K562 (cell line): ENCODE data around the gene MGST3. TPM values are rescaled to one million over a fixed set of nuclear protein-coding genes. Genes with fewer than 3 reads are reported as not detected.

Experiments used
- BRD9 ChIP-seq: fragments of 450-650 bp; IDR thresholded peaks from 2 replicates; pipeline ENCODE4 v1.6.1; 2018; ENCODE audit warnings: low read depth; ENCODE audit not compliant: partially characterized antibody
- CHD1 ChIP-seq: fragments of 200-600 bp; sonication (generic); IDR thresholded peaks from one replicate; pipeline ENCODE4 v1.6.1; 2012; ENCODE audit warnings: mild to moderate bottlenecking, moderate library complexity, low read length, inconsistent platforms
- COPS2 ChIP-seq: fragments of 450-650 bp; conservative IDR thresholded peaks from 2 replicates; pipeline ENCODE4 v1.6.1; 2016; ENCODE audit warnings: mild to moderate bottlenecking, moderate library complexity
- ETV6 ChIP-seq, 3 experiments: fragments of 150-350 bp in 1 of 3; sonication (generic) in 1 of 3; formaldehyde crosslinking in 1 of 3; IDR thresholded peaks; 2 replicates each; pipeline versions ENCODE4 v1.6.1 to v1.8.0; 2014 to 2022; ENCODE audit warnings: borderline replicate concordance in 2 of 3, low read depth in 2 of 3, antibody characterized with exemption in 1 of 3, low read length in 1 of 3, mild to moderate bottlenecking in 1 of 3, missing genetic modification reagents in 1 of 3
- FOXJ3 ChIP-seq: sonication (generic); formaldehyde crosslinking; IDR thresholded peaks from 2 replicates; pipeline ENCODE4 v1.4.0; 2020; ENCODE audit warnings: mild to moderate bottlenecking, missing genetic modification reagents
- GATAD2A ChIP-seq: fragments of 450-650 bp; IDR thresholded peaks from 2 replicates; pipeline ENCODE4 v1.6.1; 2017
- GTF2E2 ChIP-seq: fragments of 200-800 bp; sonication (Bioruptor generic); IDR thresholded peaks from 2 replicates; pipeline ENCODE4 v1.6.1; 2016; ENCODE audit warnings: missing genetic modification characterization, missing compliant biosample characterization
- HIVEP1 ChIP-seq: fragments of 250-450 bp; sonication (Bioruptor Pico); IDR thresholded peaks from 2 replicates; pipeline ENCODE4 v1.4.0; 2020; ENCODE audit warnings: mild to moderate bottlenecking
- HMG20B ChIP-seq: fragments of 250-450 bp; sonication (Bioruptor Pico); IDR thresholded peaks from 2 replicates; pipeline ENCODE4 v1.5.0; 2021; ENCODE audit warnings: mild to moderate bottlenecking
- NFE2L1 ChIP-seq: fragments of 450-650 bp; IDR thresholded peaks from 2 replicates; pipeline ENCODE4 v1.6.1; 2016; ENCODE audit warnings: missing genetic modification characterization, low read depth, mild to moderate bottlenecking, missing compliant biosample characterization, moderate library complexity, borderline replicate concordance
- NR2F6 ChIP-seq: fragments of 450-650 bp; formaldehyde crosslinking; IDR thresholded peaks from 2 replicates; pipeline ENCODE4 v1.4.0; 2020; ENCODE audit warnings: mild to moderate bottlenecking
- PCBP2 ChIP-seq: fragments of 200-400 bp; formaldehyde crosslinking; IDR thresholded peaks from 2 replicates; pipeline ENCODE4 v1.6.1; 2018; ENCODE audit warnings: low read length, low read depth, mild to moderate bottlenecking, moderate library complexity; ENCODE audit not compliant: poor library complexity, severe bottlenecking
- RBBP5 ChIP-seq: fragments of 200-600 bp; sonication (generic); IDR thresholded peaks from 2 replicates; pipeline ENCODE4 v1.6.1; 2012; ENCODE audit warnings: borderline replicate concordance, mild to moderate bottlenecking, low read length, control low read depth, inconsistent platforms; ENCODE audit not compliant: insufficient read depth, poor library complexity, severe bottlenecking
- RFX1 ChIP-seq: fragments of 450-650 bp; IDR thresholded peaks from 2 replicates; pipeline ENCODE4 v1.6.1; 2016; ENCODE audit warnings: mild to moderate bottlenecking, moderate library complexity
- SAP30 ChIP-seq: fragments of 200-600 bp; sonication (generic); IDR thresholded peaks from 2 replicates; pipeline ENCODE4 v1.6.1; 2012; ENCODE audit warnings: borderline replicate concordance, low read depth, mild to moderate bottlenecking, moderate library complexity, low read length, control low read depth, inconsistent platforms; ENCODE audit not compliant: insufficient read depth, poor library complexity, severe bottlenecking
- SMAD2 ChIP-seq: fragments of 150-350 bp; IDR thresholded peaks from 2 replicates; pipeline ENCODE4 v1.6.1; 2014; ENCODE audit warnings: low read depth, mild to moderate bottlenecking, low read length
- SRSF7 ChIP-seq: fragments of 200-400 bp; formaldehyde crosslinking; optimal IDR thresholded peaks from 2 replicates; pipeline ENCODE3; 2017; ENCODE audit warnings: mild to moderate bottlenecking, low read depth, low read length
- STAT5A ChIP-seq: IDR thresholded peaks from 2 replicates; pipeline ENCODE4 v1.6.1; 2012; ENCODE audit warnings: low read length, inconsistent platforms, borderline replicate concordance
- U2AF1 ChIP-seq: fragments of 200-400 bp; formaldehyde crosslinking; optimal IDR thresholded peaks from 2 replicates; pipeline ENCODE3; 2017; ENCODE audit warnings: mild to moderate bottlenecking, low read depth, low read length, moderate library complexity
- ZNF217 ChIP-seq: sonication (generic); formaldehyde crosslinking; IDR thresholded peaks from 2 replicates; pipeline ENCODE4 v1.8.0; 2022; ENCODE audit warnings: mild to moderate bottlenecking, missing genetic modification reagents
- ZNF3 ChIP-seq: fragments of 250-450 bp; sonication (Bioruptor Pico); IDR thresholded peaks from 2 replicates; pipeline ENCODE4 v1.5.0; 2021; ENCODE audit warnings: mild to moderate bottlenecking, moderate library complexity
- ZNF311 ChIP-seq: fragments of 250-450 bp; sonication (Bioruptor Pico); IDR thresholded peaks from 2 replicates; pipeline ENCODE4 v1.4.0; 2020; ENCODE audit warnings: mild to moderate bottlenecking, moderate library complexity
- ZNF316 ChIP-seq: fragments of 450-650 bp; IDR thresholded peaks from 2 replicates; pipeline ENCODE4 v1.6.1; 2016
- ZNF583 ChIP-seq: fragments of 250-450 bp; sonication (Bioruptor Pico); IDR thresholded peaks from 2 replicates; pipeline ENCODE4 v1.4.0; 2020
- polyA plus RNA-seq, 8 experiments: library from polyadenylated mRNA; depleted of rRNA in 4 of 8; stranded (reverse) in 5 of 8; unstranded in 3 of 8; fragments of >200 nt; fragmentation: Nextera tagmentation in 2 of 8; fragmentation: Illumina TruSeq in 1 of 8; extraction: Ambion mirVana in 2 of 8; extraction: Trizol in 1 of 8; gene quantifications; 2 replicates each; pipeline versions ENCODE4 v1.2.1 to v1.2.3, GENCODE V29; 2011 to 2014; ENCODE audit warnings: inconsistent platforms in 1 of 8, missing spikeins in 1 of 8
- total RNA-seq, 7 experiments: library from RNA; depleted of rRNA in 6 of 7; stranded (reverse); fragments of >200 nt in 6 of 7; fragmentation: Illumina TruSeq in 2 of 7; extraction: Trizol in 2 of 7; gene quantifications; 2 replicates each; pipeline versions ENCODE4 v1.2.1 to v1.2.3, GENCODE V29; 2011 to 2021; ENCODE audit warnings: low replicate concordance in 1 of 7
- TF ChIP-seq, protein P1 (sequence below): fragments of 200-800 bp; sonication (Bioruptor generic); IDR thresholded peaks from 2 replicates; pipeline ENCODE4 v1.6.1; 2017; ENCODE audit warnings: missing genetic modification characterization, missing compliant biosample characterization
- TF ChIP-seq, protein P2 (sequence below): fragments of 250-450 bp; sonication (Bioruptor Pico); IDR thresholded peaks from 2 replicates; pipeline ENCODE4 v1.8.0; 2021; ENCODE audit warnings: moderate library complexity, mild to moderate bottlenecking, inconsistent platforms
- TF ChIP-seq, protein P3 (sequence below): fragments of 250-450 bp; sonication (Bioruptor Pico); IDR thresholded peaks from 2 replicates; pipeline ENCODE4 v1.5.0; 2020; ENCODE audit warnings: mild to moderate bottlenecking

MGST3 gene
- total and polyA plus RNA-seq, 9 of the 15 experiments (the other 6 are each of a cell fraction or from before 2014, with no cell fraction given): 70.7 to 287 (median 105) TPM

DNA sequence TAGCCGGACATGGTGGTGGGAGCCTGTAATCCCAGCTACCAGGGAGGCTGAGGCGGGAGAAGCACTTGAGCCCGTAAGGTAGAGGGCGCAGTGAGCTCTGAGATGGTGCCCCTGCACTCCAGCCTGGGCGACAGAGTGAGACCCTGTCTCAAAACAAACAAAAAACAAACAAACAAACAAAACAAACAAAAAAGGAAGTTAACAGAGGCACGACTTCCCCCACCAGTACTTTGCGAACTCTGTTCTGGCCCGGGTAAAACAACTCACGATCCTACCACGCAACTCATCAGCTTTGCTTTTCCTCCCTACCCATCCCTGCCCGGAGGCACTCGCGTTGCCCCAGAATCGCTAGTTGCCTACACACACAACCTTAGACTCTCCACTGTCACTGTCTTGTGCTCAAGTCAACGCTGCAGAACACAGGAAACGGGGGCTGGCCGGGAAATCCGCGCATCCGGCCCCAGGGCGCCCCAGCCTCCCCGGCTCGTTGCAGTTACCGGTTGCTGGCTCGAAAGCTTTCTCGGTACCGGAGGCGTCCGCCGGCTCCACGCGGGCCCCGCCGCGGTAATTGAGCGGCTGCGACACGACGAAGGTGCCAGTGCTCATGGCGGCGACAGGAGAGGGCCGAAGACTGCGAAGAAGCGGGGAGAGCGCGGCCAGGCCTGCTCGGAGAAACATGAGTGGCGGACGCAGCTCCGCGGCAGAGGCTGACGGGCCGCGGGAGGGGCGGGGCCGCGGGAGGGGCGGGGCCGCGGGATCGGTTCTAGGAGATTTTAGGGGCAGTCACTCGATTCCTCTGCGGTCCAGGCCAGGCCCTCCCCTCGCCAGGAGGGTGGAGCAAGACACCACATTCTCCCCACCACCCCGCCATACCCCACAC, 67.1 kb downstream of the MGST3 start, which contains the start of gene ALDH9A1 (continued):
- TF ChIP-seq, protein P1, sequence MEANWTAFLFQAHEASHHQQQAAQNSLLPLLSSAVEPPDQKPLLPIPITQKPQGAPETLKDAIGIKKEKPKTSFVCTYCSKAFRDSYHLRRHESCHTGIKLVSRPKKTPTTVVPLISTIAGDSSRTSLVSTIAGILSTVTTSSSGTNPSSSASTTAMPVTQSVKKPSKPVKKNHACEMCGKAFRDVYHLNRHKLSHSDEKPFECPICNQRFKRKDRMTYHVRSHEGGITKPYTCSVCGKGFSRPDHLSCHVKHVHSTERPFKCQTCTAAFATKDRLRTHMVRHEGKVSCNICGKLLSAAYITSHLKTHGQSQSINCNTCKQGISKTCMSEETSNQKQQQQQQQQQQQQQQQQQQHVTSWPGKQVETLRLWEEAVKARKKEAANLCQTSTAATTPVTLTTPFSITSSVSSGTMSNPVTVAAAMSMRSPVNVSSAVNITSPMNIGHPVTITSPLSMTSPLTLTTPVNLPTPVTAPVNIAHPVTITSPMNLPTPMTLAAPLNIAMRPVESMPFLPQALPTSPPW (CRISPR knock-in tag): peak; percentile 74
- TF ChIP-seq SAP30 (peak; percentile 74), ETV6 (IDR thresholded peaks at IDR 0.05; ENCODE audit: borderline replicate concordance in 1 of 2, low read depth in 2 of 2, low read length in 1 of 2) (no peak), ETV6 (CRISPR knock-in tag; IDR thresholded peaks at IDR 0.05; ENCODE audit: borderline replicate concordance) (no peak), CHD1 (peak; percentile 74), ZNF316 (no peak; the same call in 1 of the 2 replicates), PCBP2 (no peak), FOXJ3 (CRISPR knock-in tag) (no peak), ZNF217 (CRISPR knock-in tag) (no peak), ZNF583 (CRISPR knock-in tag) (no peak), SRSF7 (no peak), ZNF311 (CRISPR knock-in tag) (no peak), HIVEP1 (CRISPR knock-in tag) (no peak), STAT5A (no peak), U2AF1 (peak; percentile 46), SMAD2 (no peak), RBBP5 (peak; percentile 80), NFE2L1 (tag) (no peak), HMG20B (CRISPR knock-in tag) (no peak), COPS2 (no peak), BRD9 (peak; percentile 43), NR2F6 (no peak), GTF2E2 (tag) (no peak), ZNF3 (CRISPR knock-in tag) (no peak), GATAD2A (0 out of 2 replicates have a peak, but pooled peaks have one; percentile 14), RFX1 (no peak)
- TF ChIP-seq, protein P2, sequence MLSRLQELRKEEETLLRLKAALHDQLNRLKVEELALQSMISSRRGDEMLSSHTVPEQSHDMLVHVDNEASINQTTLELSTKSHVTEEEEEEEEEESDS (CRISPR knock-in tag): no peak
- TF ChIP-seq, protein P3, sequence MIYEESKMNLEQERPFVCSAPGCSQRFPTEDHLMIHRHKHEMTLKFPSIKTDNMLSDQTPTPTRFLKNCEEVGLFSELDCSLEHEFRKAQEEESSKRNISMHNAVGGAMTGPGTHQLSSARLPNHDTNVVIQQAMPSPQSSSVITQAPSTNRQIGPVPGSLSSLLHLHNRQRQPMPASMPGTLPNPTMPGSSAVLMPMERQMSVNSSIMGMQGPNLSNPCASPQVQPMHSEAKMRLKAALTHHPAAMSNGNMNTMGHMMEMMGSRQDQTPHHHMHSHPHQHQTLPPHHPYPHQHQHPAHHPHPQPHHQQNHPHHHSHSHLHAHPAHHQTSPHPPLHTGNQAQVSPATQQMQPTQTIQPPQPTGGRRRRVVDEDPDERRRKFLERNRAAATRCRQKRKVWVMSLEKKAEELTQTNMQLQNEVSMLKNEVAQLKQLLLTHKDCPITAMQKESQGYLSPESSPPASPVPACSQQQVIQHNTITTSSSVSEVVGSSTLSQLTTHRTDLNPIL (CRISPR knock-in tag): no peak
